Germinal center (tissue), 1 donor: Measurements from ENCODE around the gene MYOZ2.

Experiments
- DNase-seq: peaks from one replicate; pipeline ENCODE4 v3.0.0; 2012; ENCODE audit warnings: mixed read lengths, low spot score

Gene MYOZ2

DNA sequence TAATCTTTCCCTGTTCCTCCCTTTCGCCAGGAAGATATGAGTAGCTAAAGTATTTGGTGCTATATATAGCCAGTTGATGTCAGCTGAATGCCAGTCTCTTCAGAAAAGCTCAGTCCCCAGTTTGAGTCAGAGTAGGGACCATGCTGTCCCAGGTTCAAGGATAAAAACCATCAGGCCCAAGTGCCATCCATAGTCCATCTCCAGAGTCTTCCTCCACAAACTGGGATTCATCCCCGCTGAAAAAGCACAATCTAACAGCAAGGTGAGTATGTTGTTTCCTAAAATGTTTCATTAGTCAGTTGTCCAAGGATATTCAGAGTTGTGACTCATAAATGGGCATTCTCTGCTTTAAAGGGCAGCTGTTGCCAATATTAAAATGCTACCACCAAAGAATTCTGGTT lies at the start of gene MYOZ2:
MYOZ2 (plus strand) TSS at position 112 of the 401 bp plus-strand sequence. CDS start 694 bp downstream, outside the sequence.
- no peak for DNase-seq

DNA sequence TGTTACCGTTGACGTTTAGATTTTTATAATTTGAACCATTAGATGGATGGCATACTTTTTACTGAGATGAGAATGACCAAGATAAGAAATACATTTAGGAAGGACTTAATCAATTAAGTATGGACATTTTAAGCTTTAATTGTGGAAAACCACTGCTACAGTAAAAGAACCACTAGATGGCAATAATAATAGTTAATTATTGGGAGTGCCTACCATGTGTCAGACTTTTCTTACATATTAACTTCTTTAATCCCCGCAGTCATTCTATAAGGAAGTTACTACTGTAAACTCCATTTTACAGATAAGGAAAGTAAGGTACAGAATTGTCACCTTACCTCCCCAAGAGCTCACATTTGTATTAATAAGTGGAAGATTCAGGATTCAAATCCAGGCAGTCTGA lies 48.5 kb upstream of the MYOZ2 start:
- DNase-seq = no peak

- no peak for DNase-seq
Measured at GRCh38 chr4:119087656-119088055, 48.0 kb upstream of the MYOZ2 start.

GRCh38 chr4:119093042-119093827 lies 42.4 kb upstream of the MYOZ2 start:
- DNase-seq = no peak

DNA sequence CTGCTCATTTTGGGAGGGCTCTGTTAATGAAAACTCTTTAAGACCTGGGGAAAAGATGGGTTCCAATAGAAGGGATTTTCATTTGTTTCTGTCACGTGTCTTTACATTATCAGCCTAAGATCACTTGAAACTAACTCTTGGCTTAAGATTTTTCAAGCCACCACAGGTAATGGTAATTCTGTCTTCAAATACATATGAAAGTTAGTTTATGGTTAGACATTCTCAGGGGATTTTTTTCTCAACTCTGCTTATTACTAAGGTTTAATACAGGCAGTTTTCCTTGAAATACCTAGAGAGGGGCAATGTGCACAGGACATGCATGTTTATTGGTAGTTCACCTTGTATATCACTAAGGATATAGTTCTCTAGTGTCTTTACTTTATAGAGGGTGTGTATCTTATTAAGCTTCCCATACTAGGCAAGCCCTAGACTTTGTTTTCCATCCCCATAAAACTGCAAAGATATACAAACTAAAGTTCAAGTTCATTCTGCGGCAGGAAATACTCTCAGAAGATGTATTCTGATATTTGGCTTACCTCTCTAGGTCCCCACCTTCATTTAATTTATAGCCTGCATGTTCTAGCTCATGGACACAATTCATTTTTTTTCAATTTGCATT lies 38.2 kb upstream of the MYOZ2 start:
- DNase-seq = no peak

- DNase-seq = no peak
Measured at GRCh38 chr4:119098306-119098705, 37.3 kb upstream of the MYOZ2 start.

GRCh38 chr4:119099227-119099810 lies 36.3 kb upstream of the MYOZ2 start:
- no peak for DNase-seq

GRCh38 chr4:119100655-119101054 lies 35.0 kb upstream of the MYOZ2 start:
- DNase-seq = no peak

- DNase-seq = no peak
Measured at GRCh38 chr4:119103263-119103662, 32.4 kb upstream of the MYOZ2 start.

- no peak for DNase-seq
Measured at GRCh38 chr4:119104644-119105273, 30.9 kb upstream of the MYOZ2 start.

GRCh38 chr4:119105605-119106004 lies 30.0 kb upstream of the MYOZ2 start:
- DNase-seq = no peak

DNA sequence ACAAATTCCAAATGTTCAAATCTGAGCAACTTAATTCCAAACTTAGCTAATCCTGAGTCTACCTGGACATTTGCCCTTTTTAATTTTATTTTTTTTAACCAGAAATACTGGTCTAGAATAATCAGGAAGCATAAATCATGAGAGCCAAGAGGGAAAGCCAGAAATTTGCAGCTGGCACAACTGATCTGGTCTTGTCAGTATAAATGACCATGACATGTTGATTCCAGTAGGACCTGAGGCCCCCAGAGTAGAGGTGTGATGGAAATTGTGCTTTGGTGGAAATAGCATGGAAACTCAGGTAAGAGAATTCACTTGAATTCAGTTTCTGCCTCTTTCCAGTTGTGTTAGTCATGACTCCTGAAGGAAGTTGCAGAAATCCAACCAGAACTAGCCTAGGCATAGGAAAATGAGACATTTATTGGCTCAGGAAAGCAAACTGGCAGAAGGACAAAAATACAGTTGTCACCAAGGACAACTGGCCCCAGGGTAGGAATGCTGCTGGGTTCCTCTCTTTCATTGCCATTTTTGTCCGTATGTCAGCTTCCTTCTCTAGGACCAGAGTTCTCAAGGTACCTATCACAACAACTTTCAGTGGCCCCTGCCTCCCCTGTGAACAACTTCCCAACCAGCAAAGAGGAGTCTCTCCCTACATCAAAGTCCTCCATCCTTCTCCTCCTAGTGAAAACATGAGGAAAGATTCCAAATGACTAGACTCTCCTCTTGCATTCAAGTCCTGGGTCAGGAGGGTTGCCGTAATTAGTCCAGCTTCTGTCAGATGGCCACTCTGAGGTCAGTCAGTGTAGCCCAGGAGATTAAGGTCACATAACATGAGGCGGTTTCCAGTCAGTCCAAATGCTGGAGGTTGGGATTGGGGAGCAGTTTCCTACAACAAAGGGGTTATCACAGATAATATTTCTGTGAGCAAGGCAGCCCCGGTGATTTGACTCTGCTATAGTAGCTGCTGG lies 29.3 kb upstream of the MYOZ2 start:
- DNase-seq = no peak

- no peak for DNase-seq
Measured at GRCh38 chr4:119110121-119110520, 25.5 kb upstream of the MYOZ2 start.

DNA sequence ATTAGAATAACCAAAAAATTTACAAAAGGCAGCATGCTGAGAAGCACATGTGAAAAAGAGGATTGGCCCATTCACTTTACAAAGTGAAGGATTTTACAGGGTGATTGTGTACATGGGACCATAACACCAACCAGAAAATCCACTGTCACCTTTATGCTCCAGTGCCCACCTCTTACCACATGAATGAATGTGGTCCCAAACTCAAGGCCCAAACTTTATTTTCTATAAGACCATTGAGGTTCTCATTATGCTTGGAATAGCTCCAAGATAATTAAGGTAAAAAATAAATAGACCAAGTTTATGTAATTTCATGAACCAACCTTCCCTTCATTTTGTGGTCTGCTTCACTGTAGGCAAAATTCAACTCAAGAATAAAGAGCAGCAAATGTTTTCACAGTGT lies 24.3 kb upstream of the MYOZ2 start:
- DNase-seq = no peak

GRCh38 chr4:119113033-119113655 lies 22.5 kb upstream of the MYOZ2 start:
- DNase-seq = no peak

DNA sequence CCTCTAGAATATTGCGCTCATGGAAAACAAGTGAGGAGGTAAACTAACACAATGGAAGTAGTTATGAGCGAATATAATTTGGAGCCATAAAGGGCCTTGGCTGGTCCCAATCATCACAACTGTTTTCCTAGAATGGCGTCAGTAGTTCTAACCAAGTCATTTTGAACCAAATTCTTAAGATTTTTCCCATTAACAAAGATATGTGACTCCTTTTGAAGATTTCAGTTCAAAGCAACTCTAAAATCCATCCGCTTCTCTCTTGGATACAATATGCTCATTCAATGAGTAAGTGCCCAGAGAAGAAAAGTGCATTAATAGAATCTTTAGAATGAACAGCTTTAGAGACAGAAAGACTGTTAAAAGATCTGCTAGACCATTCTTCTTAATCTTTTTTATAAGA lies 19.6 kb upstream of the MYOZ2 start:
- no peak for DNase-seq

GRCh38 chr4:119116925-119117900 lies 18.4 kb upstream of the MYOZ2 start:
- no peak for DNase-seq

DNA sequence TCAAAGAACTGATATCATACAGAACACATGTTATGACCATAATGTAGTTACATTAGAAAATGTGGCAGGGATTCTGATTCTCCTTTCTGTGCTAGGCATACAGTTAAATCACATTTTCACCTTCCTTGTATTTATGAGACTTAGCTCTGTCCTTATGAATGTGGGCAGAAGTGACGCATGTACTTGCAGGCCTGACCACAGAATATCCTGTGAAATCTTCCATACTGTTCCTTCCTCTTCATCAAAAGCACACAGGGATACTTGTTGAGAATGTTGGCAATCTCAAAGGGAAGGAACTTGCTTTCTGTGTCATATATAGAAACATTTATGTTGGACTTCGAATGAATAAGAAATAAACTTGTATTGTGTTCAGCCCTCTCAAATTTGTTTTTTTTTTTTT lies 17.2 kb upstream of the MYOZ2 start:
- DNase-seq = no peak

DNA sequence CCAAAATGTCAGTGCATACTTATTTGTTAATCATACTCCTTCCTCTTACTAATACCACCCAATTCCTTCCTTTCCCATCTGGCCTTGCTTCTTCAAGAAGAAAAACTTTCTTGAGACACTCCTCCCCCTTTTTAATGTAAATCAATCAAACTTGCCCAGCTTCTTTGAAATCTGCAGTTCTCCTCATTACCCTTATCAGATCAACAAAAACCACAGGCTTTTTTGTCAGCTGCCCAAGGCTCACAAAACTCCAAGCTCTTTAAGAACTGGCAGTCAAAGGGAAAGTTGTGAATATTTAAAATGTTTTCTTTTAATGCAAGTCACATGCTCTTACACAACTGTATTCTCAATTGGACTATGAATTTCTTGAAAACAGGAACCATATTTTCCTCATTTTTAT lies 11.3 kb upstream of the MYOZ2 start:
- no peak for DNase-seq

GRCh38 chr4:119125931-119126330 lies 9.7 kb upstream of the MYOZ2 start:
- no peak for DNase-seq
